HG03575 (cell line): ENCODE data around the gene PRPF38B.
"Not testable (repeated sequence)": the region's sequence is repeated elsewhere in the genome, so short reads cannot be mapped to it uniquely, and the experiment has no call there.

Experiments used
- ATAC-seq: cut with Tn5 transposase; IDR thresholded peaks from one replicate; pipeline ENCODE4 v1.9.1; 2021; ENCODE audit not compliant: unreplicated experiment, insufficient number of reproducible peaks, low FRiP score; ENCODE audit errors: extremely low read depth

Gene PRPF38B

DNA sequence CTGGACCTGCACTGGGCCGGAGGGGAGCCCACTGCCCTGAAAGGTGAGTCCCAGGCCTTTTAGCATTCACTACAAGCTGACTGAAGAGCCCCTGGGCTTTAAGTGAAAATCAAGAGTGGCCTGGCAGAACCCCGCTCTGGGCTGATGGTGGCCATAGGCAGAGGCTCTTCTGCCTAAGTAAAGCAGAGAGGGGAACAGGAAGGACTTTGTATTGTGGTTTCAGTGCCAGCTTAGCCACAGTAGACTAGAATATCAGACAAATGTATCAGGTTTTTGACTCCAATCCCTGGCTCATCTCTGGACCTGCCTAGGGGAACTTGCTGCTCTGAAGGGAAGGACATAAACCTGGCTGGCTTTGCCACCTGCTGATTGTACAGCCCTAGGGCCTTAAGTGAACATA is 21.0 kb upstream of the PRPF38B start:
- no peak for ATAC-seq

DNA sequence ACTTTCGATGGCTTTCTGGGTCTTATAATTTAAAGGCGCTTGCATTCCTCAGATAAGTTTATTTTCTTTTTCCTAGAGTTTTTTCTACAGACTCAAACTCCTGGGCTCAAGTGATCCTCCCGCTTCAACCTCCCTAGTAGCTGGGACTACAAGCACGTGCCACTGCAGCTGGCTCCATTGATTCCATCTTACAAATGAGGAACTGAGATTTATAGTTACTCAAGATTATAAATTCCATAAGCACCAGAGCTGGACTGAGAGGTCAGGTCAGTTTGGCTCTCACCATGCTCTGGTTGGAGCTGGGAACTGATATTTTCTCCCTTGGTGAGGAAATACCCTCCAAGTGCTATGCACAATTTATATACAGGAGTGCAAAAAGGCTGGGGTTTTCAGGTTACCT is 13.4 kb upstream of the PRPF38B start:
- no peak for ATAC-seq

DNA sequence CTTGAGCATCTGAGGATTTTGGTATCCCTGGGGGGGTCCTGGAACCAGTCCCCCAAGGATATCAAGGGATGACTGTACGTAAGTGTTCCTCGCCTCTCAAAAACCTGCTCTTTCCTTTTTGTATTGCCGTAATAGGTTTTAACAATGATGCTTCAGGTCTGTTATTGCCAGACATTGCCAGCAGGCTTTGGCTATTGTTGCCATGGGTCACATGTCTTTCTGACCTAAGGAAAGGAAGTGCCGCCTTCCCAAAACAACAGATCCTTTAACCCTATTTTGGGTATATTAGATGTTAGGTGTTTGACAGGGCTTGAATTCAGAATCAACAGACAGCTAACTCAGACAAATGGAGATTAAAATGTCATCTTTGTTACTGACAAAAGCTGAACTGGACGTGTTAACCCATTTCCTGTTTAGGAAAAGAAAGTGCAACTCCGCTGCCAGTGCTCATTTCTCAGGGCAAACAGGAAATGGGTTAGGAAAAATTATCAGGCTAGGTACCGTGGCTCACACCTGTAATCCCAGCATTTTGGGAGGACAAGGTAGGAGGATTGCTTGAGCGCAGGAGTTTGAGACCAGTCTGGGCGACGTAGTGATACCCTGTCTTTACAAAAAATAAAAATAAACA is 12.4 kb upstream of the PRPF38B start:
- ATAC-seq: no peak

DNA sequence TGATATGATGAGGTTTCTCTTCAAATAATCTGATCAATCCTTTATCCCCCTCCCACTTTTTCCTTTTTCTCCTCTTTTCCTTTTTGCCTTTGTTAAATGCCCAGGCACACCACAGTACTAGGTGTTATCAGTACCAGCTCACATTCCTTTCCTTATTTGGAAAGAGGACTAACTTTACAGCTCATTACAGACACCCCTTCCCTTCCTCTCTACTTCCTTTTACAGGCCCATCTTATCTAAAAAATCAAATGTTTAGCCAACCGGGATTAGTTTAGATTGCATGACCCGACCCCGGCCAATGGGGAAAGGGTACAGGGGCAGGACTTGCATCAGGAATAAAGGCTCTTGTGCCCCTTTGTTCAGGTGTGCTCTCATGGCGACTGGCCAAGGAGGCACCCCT is 10.4 kb upstream of the PRPF38B start:
- not testable (repeated sequence) for ATAC-seq

DNA sequence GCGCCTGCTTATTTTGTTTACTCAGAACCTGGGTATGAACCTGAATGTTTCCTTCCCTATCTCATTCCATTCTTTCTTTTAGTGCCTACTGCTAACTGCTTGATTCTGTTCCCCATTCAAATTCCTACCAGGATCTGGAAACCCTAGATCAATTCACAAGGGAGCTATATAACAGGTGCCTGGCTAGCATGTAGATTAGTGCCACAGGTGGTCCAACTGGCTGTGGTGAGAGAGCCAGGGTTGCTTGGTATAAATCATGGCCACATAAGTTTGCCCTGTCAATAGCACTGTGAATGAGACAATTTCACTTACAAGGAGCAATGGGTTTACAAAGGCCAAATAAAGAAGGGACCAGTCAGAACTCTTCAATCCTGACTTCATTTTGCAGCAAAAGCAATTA is 6.6 kb upstream of the PRPF38B start:
- no peak for ATAC-seq

DNA sequence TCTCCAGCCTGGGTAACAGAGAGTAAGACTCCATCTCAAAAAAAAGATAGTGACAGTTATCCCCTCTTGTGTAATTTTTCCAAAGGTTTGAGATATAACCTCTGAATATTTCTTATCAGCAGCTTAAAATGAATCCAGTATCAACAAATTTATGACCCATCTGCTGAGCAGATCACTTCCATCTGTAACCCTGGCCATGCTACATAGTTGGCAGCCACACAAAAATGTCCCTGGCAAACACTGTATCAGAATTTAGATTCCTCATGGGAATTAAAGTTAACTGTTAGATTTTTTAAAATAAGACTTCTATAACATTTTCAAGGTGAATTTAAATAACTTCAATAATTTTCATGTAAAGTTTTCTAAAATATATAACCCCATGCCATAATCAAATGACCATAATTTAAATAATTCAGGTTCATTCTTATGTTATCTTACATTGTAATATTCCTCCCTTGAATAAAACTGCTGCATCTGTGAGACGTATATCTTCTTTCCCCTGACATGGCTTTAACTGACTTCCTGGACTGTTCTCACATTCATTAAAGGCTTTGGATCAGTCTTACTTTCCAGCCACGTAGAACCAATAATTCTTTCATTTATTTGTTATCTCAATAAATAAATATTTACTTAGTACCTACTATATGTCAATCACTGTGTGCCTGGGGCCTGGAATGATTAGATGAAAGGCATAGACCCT is 5.3 kb upstream of the PRPF38B start:
- ATAC-seq: no peak

DNA sequence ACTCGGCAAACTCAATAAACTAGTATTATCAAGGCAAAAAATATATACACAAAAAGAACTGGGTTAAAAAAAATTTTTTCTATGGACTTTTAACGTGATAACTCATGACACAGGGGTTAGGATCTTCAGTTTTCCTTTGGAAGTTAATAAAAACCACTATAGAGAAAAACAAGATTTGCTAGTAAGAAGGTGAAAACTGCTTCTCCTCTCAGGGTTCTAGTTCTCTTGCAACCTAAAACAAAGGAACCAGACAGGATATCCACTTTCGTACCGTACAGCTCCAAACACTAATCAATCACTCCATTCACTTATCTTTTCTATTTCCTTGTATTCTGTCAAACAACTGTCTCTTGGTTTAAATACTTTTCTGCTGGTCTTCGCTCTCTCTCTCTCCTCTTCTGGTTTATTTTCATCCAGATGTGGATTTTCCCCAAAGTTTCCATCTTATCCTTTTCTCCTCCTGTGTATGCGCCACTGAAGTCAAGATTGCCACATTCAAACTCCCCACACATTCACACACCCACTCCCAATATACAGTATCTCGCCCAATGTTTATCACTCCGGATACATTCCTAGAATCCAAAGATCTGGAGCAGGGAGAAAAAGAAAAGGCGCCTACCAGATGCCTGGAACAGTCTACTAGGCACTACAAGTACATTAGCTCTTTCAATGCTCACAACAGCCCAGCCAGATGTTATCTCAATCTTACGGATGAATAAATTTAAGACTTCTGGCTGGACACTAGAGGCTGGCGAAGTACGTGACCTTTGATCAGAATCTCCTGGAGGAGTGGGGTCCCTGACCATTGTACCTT is 775 bp upstream of the PRPF38B start:
- no peak for ATAC-seq

DNA sequence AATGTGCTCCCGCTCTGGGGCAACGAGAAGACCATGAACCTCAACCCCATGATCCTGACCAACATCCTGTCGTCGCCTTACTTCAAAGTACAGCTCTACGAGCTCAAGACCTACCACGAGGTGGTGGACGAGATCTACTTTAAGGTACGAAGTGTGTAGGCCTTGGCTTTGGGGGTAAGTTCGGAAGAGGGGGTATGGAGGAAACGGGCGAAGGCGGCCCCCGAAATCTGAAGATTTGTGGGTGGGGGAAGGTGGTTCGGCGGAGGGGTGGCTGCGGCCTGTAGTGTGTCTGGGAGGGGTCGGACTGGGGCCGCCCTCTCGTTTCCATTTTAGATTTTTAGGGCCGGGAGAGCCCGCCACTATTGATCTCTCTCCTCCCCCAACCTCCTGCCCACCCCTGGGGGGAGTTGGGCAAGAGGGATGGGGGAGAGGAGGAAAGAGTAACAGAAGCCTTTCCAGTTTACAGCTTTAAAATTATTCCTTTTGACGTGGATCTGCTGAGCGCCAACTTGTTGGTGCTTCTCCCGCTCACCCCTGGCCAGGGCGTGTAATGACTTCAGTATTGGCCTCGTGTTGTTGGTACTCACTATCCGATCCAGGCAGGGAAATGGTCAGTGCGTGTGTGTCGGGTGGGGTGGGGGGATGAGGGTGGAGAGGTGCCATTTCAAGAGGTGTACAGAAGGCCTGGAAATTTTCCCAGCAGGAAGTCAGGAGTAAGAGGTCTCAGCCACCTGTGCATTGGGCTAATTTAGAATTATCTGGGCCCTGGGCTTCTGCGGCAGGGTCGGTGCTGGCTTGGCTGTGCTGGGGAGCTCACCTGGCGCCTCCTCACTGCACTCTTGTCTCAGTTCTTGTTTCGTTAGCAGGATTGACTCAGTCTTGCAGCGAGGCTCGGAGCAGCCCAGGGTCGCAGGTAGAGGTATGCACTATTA is 880 bp downstream of the PRPF38B start:
- ATAC-seq: no peak

DNA sequence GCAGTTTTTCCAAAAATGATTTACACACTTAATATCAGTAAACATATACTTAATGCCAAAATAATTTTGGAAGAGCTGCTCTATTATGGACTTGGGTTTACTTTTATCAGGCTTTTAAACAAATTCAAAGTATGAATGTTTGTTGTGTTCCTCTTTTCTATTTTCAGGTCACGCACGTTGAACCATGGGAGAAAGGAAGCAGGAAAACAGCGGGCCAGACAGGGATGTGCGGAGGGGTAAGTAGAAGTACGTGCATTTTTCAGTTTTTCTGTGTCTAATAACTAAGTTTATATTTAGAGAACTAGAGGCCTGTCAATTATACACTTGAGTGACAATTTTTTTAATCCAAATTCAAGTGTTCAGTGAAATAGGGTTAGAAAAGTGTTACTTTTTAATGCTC is 3.4 kb downstream of the PRPF38B start:
- no peak for ATAC-seq

DNA sequence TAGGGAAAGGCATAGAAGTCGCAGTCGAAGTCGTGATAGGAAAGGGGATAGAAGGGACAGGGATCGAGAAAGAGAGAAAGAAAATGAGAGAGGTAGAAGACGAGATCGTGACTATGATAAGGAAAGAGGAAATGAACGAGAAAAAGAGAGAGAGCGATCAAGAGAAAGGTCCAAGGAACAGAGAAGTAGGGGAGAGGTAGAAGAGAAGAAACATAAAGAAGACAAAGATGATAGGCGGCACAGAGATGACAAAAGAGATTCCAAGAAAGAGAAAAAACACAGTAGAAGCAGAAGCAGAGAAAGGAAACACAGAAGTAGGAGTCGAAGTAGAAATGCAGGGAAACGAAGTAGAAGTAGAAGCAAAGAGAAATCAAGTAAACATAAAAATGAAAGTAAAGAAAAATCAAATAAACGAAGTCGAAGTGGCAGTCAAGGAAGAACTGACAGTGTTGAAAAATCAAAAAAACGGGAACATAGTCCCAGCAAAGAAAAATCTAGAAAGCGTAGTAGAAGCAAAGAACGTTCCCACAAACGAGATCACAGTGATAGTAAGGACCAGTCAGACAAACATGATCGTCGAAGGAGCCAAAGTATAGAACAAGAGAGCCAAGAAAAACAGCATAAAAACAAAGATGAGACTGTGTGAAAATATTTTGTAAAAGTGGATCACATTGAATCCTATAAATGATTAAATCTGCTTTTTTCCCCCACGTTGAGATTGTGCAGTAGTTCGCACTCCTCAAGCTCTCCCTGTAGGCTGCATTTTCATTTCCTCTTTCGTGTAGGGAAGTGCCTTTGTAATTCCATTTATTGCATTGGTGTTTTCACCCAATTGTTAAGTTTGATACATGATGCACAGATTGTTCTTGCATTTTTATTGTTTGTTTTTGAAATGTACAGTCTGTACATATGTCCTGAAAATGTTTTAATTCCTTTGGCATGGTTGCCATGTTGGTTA is 7.5 kb downstream of the PRPF38B start:
- no peak for ATAC-seq

DNA sequence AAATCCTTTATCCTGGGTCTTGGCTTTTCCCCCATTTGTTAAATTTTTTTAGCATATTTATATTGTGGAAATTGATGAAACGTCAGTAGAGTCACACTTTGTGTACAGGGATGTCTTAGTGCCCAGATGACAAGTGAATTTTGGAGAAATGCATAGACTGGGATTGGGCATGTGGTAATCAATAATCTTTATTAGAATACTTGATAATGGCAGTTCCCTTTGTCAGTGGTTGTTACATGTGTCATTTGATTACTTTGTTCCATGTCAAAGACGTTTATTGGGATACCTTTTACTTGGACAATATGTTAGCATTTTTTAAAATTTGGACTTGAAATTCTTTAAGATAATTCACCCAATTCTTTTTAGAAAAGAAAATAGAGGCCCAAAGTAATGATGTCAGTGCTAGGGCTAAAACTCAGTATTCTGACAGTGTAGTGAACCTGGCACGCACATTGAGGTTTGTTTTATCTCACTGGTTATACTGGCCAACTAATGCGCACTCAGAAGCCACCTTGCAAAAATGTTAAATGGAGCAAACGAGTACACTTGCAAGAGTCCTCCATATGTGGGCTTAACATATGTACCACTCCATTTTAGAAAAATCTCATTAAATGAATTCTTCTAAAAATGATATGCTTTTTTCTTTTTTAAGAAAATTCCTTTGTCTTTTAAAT is 9.2 kb downstream of the PRPF38B start:
- ATAC-seq: no peak

DNA sequence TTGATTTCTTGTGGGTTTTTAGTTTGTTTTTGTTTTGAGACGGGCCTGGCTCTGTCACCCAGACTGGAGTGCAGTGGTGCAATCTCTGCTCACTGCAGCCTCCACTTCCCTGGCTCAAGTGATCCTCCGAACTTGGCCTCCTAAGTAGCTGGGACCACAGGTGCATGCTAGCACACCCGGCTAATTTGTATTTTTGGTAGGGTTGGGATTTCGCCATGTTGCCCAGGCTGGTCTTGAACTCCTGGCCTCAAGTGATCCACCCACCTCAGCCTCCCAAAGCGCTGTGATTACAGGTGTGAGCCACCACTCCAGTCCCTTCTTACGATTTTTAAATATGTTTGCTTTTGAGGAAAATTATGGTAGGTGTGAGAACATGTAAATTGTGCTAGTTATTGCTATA is 10.0 kb downstream of the PRPF38B start:
- not testable (repeated sequence) for ATAC-seq

DNA sequence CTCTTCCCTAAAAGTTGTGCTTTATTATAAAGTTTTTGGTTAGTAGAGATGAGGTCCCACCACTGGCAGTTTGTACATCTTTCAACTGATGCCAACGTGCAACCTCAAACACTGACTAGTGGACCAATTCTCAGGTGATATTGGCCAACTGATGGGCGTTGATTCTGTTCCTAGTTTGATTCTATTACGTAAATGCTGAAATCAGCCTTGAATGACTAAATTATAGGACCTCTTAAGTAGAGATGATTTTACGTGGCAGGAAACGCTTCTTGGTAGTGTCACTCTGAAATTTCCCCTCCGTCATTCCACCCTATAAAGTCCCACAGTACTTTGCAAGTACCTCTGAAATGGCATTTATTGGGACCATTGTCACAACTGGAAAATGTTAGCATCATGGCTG is 11.8 kb downstream of the PRPF38B start:
- no peak for ATAC-seq

DNA sequence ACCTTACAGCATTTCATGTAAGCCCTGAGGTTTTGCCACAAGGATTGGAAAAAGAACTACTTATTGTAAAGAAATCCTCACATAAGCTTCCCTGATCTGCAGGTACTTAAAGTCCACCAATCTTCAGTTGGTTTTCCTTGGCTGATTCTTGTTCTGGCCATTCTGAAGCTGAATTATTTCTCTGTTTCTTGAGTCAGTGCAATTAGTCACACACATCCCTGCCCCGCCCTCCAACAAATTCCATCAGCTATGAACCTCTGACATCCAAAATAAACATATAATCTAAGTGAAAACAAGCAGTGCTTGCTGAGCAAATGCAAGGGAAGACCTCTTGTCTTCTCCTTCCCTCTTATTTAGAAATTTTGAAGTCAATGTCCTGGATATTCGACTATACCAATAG is 12.4 kb downstream of the PRPF38B start:
- ATAC-seq: no peak

DNA sequence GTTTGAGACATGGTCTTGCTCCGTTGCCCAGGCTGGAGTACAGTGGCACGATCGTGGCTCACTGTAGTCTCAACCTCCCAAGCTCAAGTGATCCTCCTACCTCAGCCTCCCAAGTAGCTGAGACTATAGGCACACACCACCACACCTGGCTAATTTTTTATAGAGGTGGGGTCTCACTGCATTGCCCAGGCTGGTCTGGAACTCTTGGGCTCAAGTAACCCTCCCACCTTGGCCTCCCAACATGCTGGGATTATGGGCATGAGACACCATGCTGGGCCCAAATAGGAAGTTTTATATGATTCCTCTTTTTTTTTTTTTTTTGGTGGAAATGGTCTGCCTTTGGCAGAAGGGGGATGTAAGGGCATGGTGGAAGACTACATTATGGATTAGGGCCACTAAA is 14.5 kb downstream of the PRPF38B start:
- no peak for ATAC-seq

DNA sequence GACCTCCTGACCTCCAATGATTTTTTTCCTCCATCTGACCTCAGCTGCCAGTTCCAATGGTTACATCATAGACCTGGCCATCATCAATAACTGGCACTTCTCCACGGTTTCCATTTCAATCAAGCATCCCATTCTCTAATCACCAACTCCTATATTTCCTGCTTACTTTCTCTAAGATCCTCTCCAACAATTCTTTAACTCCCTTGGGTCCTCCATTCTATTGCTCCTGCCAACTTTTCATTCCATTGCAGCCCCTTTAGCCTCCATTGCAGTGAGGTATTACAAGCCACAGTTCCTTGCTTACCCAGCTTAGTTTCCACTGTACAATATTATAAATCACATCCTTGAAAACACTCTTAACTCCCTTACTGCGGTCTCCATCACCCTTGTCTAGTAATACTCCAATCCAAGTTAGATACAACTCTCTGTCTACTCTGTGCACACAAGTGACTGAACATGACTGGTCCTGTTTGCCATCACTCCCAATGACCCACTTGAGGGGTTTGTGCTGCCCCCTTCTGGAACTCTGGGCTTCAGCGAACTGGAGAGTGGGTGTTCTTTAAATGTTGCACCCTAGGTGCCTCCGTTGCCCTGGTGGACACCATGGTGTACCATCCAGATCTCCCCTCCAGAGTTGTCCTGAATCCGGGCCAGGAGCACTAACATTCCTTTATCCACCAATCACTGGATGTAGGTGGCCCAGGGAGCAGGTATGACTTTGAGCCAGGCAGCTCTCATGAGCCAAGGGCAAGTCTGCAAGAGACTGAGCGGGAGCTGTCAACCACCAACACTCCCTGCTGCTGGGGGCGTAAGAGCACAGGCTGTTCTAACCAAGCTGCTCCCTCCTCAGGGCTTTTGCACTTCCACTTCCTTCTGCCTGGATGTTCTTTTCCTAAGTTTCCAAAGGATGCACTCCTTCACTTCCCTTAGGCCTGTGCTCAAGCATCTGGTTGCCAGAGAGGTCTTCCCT is 16.9 kb downstream of the PRPF38B start:
- no peak for ATAC-seq
